GM21515 (cell line): ENCODE measurements around the gene PRRG2.

Source experiments
- ATAC-seq: cut with Tn5 transposase; IDR thresholded peaks from one replicate; pipeline ENCODE4 v1.9.1; 2021; ENCODE audit not compliant: unreplicated experiment

Gene PRRG2

DNA sequence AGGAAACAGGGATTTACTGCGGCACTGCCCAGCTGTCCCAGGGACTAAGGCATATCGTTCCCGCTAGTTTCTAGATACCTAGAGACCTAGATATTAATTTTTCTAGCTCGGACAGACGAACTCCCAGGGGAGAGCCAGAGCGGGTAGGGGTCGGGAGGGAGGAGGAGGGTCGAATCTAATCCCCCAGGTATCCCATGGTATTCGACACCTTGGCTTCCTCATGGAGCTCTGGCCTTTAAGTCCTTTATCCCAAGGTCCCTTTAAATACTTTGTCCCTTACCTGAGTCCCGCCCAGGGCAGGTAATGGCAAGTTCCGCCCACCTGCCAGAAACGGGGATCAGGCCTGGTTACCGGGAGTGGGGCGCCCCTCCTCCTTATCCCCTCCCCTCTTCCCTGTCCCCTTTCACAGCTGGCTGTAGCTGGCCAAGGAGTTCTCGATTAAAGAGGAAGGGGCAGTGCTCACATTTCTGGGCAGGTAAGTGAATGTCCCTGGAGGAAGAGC is at the start of gene PRRG2:
Gene PRRG2, plus strand, starts transcription at position 310 of the 502 bp plus-strand sequence. CDS start 1,904 bp downstream, outside the sequence.
- no peak for ATAC-seq

DNA sequence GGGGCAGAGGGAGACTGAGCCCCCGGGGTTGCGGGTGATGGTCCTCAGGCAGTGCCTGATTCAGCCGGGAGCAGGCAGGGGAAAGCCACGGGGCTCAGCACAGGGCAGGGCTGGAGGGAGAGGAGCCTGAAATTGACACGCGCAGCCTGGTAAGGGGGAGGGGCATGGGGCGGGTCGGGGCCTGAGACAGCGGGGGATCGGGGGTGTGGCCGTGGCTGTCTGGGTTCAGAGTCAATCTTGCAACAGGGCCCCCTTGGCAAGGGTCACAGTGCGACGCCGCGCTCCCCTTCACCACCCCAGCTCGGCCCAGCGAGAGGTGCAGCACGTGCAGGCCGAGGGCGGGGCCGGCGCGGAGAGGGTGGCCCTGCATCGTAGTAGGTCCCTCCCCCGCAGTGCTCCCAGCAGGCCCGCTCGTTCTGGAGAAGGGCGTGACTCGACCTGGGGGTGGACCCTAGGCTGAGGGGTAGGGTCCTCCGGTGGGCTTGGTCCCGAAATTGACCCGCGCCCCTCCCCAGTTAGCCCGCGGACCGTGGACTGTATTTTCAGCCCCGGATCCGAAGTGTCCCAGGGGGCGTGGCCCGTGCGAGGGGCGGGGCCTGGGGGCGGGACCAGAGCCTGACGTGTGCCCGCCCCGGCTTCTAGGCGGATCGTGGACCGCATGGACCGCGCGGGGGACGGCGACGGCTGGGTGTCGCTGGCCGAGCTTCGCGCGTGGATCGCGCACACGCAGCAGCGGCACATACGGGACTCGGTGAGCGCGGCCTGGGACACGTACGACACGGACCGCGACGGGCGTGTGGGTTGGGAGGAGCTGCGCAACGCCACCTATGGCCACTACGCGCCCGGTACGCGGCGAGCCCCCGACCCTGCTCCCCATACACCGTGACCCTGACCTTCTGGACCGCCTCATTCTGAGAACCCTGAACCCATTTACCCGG is 47.3 kb upstream of the PRRG2 start:
- ATAC-seq, result peak; percentile 67

DNA sequence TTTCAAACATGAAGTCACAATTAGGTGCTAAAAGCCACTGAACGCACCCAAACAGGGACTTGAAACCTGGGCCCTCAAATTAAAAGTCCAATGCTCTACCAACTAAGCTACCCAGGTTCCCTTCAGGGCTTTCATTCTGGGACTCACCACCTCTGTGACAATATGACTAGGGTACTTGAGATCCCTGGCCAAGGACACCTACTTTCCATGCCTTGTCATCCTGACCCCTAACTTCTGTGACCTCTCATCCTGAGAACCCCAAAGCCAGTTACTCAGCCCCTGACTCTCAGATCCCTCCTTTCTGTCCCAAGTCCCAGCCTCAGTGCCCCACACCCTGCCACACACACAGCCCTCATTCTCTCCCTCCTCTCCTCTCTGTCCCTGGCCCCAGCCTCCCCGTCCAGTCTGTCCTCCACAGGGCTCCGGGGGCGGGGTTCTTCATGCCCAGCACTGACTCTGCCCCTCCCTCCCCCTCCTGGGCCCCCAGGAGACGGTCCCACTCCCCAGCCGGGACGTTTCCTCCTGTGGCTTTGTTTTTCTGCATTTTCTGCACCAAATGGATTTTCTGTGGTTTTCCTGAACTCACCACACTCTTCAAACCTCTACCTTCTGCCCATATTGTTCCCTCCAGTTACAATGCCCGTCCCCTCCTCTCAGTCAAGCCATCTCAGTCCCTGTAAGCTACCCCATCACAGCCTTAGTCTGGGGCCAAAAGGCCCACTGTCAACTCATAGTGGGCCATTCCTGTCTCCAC is 46.3 kb upstream of the PRRG2 start:
- no peak for ATAC-seq

DNA sequence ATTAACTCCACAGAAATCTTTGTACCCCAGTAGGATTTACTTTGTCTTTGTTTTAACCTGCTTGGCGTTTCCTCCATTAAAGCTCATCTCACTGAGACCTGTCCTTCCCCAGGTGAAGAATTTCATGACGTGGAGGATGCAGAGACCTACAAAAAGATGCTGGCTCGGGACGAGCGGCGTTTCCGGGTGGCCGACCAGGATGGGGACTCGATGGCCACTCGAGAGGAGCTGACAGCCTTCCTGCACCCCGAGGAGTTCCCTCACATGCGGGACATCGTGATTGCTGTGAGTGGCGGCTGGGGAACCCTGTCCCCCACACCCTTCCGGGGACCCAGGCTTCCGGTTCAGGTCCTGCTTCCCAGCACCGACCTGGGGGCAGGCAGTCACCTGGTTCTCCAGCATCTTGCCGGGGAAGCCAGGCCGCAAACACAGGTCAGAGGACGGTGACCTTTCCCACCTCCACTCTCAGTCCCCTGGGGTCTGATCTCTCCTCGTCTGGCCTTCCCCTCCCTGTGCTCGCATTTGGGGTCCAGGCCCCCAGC is 44.1 kb upstream of the PRRG2 start:
- no peak for ATAC-seq

DNA sequence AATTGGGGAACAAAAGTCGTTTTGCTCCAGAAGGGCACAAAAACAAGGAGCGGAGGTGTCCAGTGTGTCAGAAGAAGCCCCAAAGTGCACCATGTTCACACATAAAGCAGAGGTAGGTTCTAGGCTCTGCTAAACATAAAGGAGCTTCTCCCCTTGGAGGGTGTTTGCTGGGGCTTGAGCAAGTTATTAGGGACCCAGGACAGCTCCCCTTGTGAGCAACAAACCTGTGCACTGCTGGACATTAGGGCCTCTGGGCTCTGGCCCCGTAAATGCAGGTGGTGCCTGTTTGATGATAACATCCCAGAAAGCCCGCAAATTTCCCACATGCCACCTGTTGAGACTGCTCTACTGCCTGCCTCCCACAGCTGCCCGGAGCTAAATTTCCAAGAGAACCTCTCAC is 42.5 kb upstream of the PRRG2 start:
- no peak for ATAC-seq

DNA sequence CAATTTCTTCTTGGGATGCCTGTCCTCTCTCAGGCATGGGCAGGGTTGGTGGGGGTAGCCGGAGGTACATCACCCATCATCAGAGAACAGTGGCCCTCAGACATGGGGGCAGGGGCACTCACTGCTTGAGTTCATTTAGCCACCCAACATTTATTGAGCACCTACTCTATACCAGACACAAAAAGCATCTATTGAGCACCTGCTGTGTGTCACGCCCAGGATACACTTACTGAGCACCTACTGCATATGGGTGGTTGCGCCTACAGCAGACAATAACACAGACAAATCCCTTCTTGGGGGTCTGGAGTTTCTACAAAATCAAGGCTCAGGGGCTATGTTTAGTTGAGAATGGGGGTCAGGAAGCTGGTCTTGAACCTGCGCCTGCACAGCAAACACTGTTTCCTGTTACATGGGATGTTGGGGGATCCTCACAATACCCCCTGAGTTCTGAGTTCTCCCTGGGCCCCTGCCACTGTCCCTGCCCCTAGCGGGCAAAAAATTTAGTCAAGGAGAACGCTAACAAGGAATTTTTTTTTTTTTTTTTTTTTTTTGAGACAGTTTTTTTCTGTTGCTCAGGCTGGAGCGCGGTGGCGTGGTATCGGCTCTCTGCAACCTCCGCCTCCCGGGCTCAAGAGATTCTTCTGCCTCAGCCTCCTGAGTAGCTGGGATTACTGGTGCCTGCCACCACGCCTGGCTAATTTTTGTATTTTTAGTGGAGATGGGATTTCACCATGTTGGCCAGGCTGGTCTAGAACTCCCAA is 41.7 kb upstream of the PRRG2 start:
- no peak for ATAC-seq

DNA sequence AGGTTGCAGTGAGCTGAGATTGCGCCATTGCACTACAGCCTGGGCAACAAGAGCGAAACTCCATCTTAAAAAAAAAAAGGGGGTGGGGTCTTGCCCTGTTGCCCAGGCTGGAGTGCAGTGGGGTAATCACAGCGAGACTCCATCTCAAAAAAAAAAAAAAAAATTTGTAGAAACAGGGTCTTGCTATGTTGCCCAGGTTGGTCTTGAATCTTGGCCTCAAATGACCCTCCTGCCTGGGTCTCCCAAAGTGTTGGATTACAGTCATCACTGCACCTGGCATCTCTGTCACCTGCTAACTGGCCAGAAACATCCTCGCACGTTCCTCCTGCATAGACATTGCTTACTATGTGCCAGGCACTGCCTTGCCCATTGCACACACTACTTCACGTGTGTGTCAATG is 39.2 kb upstream of the PRRG2 start:
- ATAC-seq, result no peak

DNA sequence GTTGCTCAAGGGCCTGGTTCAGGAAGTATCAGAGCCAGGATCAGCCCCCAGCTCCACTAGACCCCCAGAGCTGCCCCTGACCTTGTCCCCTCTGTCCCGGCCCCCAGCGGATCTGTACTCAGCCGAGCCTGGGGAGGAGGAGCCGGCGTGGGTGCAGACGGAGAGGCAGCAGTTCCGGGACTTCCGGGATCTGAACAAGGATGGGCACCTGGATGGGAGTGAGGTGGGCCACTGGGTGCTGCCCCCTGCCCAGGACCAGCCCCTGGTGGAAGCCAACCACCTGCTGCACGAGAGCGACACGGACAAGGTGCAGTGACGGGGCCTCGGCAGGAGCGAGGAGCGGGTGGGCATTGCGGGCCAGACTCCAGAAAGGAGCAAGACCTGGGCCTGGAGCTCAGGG is 38.7 kb upstream of the PRRG2 start:
- no peak for ATAC-seq

DNA sequence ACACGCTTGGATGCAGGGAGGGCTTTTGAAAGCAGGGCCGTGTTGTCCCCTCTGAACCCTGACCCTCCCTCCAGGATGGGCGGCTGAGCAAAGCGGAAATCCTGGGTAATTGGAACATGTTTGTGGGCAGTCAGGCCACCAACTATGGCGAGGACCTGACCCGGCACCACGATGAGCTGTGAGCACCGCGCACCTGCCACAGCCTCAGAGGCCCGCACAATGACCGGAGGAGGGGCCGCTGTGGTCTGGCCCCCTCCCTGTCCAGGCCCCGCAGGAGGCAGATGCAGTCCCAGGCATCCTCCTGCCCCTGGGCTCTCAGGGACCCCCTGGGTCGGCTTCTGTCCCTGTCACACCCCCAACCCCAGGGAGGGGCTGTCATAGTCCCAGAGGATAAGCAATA is 38.1 kb upstream of the PRRG2 start:
- no peak for ATAC-seq

DNA sequence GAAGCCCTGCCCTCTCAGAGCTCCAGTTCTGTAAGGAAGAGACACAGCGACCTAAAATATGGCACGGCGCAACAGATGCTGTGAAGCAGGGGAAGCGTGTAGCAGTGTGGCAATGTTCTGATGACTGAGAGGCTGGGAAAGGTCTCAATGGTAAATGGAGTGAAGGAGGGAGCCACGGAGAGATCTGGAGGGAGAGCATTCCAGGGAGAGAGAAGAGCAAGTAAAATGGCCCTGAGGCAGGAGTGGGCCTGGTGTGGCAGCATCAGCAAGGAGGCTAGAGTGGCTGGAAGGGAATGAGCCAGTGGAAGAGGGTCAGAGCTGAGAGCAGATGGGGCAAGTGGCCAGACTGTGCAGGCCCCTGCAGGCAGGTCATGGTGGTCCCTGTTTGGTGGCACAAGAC is 37.0 kb upstream of the PRRG2 start:
- ATAC-seq, result no peak

DNA sequence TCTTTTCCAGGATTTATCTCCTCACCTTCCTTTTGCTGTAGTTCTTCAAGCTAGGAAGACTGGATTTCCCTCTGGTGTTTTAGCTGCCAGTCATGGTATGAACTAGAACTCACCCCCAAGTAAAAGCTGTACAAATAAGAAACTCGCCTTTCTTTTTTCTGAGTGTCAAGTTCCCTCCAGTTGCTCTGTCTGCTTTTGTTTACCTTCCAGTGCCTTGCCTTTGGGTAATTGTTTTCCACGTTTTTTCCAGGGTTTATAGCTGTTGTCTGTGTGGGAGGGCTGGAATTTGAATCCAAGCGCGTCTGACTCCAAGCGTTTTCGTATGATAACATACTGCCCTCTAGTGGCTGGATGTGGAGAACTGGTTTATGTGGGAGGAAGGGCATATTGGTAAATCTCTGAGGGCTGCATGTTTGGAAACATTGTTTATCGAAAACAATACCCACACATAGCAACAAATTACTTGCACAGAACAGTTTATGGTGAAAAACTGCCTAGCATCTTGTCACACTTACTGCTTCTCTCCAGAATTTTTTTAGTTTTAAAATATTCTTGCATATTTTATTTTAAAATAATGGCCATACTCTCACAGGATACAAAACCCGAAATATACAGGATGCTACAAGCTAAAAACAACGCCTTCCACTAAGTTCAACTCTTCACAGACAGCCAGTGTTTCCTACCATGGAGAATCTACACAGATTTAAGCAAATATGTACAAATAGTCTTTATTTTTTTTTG is 34.1 kb upstream of the PRRG2 start:
- ATAC-seq, result no peak

DNA sequence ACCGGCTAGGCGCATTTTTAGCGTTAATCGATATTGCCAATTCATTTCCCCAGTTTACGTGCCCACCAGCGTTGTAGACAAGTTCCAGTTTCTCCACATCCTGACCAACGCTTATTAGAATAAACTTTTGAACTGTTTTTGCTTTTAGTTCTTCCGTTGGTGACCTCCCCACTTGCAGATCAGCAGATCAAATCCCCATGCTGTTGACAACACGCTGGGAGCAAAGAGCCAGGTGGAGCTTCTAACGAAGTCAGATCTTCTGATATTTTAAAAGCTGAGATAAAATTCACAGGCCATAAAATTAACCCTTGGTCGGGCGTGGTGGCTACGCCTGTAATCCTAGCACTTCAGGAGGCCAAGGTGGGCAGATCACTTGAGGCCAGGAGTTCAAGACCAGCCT is 32.1 kb upstream of the PRRG2 start:
- ATAC-seq, result no peak

DNA sequence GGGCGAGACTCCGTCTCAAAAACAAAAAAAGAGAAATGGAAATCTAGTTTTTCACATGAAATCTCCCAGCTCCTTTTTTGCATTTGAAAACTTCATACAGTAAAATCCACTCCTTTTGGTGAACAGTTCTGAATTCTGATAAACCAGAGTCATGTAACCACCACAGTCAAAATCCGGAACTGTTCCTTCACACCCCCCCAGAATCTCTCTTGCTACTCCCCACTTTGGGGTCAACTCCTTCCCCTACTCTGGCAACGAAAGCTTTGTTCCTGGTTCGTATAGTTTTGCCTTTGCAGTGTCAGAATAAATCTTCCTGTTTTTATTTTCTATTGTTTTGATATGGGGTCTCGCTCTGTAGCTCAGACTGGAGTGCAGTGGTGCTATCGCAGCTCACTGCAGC is 29.6 kb upstream of the PRRG2 start:
- ATAC-seq, result no peak

DNA sequence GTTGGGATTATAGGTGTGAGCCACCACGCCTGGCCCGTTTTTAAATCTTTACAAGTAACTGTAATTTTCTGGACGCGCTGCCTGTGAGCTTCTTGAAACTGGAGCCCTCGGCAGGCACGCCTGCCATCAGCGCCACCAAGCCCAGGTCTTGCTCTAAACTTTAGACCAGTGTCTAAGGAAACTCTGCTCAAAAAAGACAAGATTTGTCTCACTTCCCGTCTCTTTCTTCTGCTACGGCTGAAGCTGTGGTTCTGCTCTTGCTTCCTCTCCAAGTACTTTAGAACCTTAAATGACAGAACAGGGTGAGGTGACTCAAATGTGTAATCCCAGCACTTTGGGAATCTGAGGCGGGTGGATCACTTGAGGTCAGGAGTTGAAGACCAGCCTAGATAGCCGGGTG is 28.4 kb upstream of the PRRG2 start:
- ATAC-seq, result no peak

DNA sequence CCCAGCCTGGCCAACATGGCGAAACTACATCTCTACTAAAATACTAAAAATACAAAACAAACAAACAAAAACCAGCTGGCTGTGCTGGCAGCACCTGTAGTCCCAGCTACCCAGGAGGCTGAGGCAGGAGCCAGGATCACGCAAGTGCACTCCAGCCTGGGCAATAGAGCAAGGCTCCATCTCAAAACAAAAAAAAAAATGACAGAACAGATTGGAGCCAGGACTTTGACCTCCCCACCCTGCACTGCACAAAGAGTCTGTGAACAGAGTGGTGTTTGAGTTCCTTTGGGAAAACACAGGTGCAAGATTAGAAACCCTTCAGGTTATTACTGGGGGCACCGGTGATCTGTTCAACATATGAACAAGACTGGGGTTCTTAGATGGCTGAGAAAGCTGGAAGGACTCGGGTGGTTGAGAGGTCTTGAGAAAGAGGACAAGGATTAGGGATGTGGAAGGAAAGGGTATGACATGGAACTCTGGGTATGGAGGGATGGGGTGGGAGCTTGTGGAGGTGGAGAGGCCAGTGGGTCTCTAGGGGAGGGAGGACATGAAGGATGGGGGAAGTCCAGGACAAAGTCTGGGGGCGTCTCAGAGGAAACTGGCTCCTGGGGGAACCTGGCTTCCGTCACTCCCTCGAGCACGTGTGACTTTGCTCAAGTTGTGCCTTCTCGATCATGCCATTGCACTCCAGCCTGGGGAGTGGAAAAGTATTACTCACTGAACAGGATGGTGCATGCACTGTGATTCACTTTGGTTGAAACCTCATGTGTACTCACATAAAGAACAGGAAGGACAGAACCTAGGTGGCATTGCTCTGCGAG is 27.5 kb upstream of the PRRG2 start:
- ATAC-seq, result no peak

DNA sequence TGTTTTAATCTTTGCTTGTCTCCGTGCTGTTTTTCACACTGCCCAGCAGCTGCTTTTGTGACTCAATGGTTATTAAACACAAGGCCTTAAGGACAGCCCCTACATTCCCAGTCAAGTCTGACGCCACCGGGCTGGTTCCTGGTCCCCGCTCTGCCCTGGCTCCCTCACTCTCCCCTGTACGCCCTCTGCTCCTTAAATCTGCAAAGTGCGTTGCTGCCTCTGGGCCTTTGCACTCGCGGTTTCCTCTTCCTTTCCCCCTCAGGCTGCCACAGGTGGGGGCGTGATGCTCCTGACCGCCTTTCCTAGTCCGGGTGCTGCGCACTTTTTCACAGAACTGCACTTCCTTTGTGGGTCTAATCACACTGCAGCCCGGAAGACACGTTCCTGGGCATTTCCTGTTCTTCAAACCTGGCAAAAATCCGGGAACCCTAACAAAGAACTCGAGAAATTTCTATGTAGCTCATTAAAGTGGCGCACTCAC is 26.4 kb upstream of the PRRG2 start:
- no peak for ATAC-seq

DNA sequence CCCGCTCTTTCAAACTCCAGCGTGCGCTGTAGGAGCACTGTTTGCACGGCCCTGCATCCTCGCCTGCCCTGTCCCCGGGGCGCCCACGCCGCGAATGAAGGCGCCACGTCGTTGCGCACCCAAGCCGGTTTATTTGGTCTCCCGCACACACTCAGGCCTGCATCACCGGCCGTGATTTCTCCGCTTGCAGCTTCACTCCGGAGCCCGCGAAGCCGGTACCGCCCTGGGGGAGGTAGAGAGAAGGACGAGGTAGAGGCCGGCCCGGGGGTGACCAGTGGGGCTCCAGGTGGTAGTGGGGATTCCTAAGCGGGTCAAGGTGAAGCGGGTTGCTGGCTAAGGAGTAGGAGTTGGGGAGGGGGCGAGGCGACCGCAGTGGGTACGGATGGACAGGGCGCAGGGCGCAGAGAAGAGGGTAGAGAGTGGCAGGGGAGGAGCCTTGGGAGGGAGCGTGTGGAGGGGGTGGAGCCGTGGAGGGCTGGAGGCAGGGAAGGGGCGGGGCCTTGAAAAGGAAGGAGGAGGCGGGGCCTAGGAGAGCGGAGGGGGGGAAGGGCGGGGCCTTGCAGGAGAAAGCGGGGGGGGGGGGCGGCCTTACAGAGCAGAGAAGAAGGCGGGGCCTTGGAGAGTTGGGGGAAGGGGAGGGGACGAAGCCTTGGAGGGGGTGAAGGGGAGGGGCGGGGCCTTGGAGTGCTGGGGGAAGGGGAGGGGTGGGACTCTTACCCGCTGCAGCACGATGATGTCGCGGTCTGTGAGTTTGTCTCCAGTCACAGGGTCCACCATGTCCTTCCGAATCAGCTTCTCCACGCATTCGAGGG is 25.3 kb upstream of the PRRG2 start:
- no peak for ATAC-seq
